Erythroblast (primary cell): ENCODE data around the gene SIPA1L3.

Experiments
- GATA1 ChIP-seq: IDR thresholded peaks from 2 replicates; pipeline ENCODE4 v1.6.1; 2011; ENCODE audit warnings: low read depth, mild to moderate bottlenecking, control low read depth, low read length, moderate library complexity
- POLR2A ChIP-seq: IDR thresholded peaks from 2 replicates; pipeline ENCODE4 v1.6.1; 2011; ENCODE audit warnings: mild to moderate bottlenecking, low read length

DNA sequence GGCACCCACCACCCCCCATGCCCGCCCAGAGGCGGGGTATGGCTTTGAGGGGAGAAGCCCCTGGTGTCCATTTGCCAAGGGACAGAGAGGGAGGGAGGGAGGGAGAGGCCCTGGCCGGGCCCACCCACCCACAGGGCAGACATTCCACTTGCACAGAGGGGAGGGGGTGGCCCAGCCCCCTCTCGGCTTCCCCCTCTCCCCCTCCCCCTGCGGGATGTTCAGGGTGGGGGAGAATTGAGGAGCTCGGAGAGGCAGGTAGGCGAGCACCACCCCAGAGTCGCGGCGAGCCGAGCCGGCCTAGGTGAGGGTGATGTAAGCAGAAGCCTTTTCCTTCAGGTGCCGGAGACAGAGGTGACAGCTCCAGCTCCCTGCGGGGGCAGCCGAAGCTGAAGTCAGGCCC lies 304.8 kb downstream of the SIPA1L3 start:
- TF ChIP-seq POLR2A (no peak), GATA1 (no peak)
